Omental fat pad (tissue), 4 donors: ENCODE data around the gene TSPOAP1. TPM values are rescaled to one million over a fixed set of nuclear protein-coding genes. Genes with fewer than 3 reads are reported as not detected.

Source experiments
- ATAC-seq: fragments of 150-250 bp; one replicate; pipeline ENCODE4 v1.9.1; 2016; ENCODE audit warnings: mild to moderate bottlenecking, moderate library complexity; ENCODE audit not compliant: low FRiP score
- DNase-seq: peaks from one replicate; pipeline ENCODE4 v3.0.0-alpha.2; 2019; ENCODE audit warnings: low spot score
- total RNA-seq, 4 donors: library from RNA; depleted of rRNA; stranded (reverse); fragments of >200 nt; gene quantifications; one replicate each; pipeline ENCODE4 v1.1.0, GENCODE V29; 2016
- TF ChIP-seq, protein P1 (sequence below), 3 donors: fragments of 450-650 bp; IDR thresholded peaks; one replicate each; pipeline ENCODE4 v1.5.1; 2016 to 2017; ENCODE audit warnings: antibody characterized with exemption in 3 of 3, mild to moderate bottlenecking in 3 of 3, moderate library complexity in 2 of 3

Gene TSPOAP1
- total RNA-seq, 4 donors from 2014 or later = 1.9 to 13.6 (median 5.4) TPM

DNA sequence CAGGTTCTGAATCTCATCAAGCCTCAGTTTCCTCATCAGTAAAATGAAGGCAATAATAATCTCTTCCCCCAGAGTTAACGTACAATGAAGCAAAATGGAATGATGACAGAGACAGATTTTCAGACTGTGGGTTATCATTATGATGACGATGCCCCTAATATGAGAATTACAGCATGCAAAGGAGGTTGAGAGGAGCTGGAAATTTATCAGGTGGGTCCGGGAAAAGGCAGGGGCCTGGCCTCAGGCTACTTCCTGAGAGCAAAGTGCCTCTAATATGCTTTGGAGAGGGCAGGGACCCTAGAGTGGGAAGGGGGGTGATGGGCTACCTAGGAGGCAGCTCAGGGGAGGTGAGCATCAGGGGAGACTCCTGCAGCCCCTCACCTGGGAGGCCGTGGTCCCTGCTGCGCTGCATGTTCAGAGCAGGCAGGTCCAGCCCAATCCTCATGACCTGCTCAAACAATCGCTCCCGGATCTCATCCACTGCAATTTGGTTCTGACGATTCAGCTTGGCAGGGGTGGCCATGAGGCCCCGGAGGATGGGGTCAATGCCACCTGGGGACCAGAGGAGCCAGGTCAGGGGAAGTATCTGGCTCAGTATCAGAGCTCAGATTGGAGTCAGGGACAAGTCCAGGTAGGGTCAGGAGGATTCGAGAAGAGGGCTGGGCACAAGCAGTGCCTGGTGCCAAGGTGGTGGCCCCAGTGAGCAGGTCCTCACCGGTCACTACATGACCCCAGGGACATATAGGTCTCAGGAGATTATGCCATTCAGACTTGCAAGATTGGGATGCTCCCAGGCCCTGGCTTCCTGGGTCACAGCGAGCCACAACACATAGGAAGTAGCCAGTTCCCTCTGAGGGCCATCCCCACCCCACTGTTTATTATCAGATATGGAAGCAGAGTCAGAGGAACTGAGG, 56.0 kb downstream of the TSPOAP1 start:
- TF ChIP-seq, protein P1, sequence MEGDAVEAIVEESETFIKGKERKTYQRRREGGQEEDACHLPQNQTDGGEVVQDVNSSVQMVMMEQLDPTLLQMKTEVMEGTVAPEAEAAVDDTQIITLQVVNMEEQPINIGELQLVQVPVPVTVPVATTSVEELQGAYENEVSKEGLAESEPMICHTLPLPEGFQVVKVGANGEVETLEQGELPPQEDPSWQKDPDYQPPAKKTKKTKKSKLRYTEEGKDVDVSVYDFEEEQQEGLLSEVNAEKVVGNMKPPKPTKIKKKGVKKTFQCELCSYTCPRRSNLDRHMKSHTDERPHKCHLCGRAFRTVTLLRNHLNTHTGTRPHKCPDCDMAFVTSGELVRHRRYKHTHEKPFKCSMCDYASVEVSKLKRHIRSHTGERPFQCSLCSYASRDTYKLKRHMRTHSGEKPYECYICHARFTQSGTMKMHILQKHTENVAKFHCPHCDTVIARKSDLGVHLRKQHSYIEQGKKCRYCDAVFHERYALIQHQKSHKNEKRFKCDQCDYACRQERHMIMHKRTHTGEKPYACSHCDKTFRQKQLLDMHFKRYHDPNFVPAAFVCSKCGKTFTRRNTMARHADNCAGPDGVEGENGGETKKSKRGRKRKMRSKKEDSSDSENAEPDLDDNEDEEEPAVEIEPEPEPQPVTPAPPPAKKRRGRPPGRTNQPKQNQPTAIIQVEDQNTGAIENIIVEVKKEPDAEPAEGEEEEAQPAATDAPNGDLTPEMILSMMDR (IDR thresholded peaks at IDR 0.05) = no peak
- DNase-seq (no peak), ATAC-seq (no peak)

DNA sequence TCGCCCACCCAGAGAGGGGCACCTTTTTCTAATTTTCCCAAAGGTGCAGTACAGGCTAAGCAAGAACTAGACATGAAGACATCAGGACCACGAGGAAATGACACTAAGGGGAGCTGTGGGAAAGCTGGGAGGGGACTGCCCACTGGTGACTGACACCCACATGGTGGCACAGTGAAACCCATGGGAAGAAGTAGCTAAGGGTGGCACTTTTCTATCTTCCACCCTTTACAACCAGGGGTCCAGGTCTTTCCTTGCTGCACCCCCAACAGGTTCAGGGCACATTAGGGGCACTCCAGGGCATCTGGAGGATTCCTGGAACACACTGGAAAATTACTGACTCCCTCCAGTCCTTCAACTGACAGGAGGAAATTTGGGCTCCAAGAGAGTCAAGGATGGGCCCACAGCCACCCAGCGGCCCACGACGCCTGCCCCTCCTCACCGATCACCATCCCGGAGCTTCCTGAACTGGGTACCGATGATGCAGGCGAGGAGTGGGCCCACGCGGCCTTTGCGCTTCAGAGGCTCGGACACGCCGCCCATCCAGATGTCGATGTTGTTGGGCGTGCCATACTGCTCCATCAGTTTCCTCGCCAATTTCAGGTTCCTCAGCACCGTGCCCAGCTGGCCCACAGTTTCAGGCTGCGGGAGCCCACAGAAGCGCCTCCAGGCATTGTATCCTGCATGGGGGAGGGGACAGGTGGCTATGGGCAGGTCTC, 57.2 kb downstream of the TSPOAP1 start:
- ATAC-seq (no peak), DNase-seq (no peak)
- TF ChIP-seq, protein P1 (IDR thresholded peaks at IDR 0.05) = no peak

DNA sequence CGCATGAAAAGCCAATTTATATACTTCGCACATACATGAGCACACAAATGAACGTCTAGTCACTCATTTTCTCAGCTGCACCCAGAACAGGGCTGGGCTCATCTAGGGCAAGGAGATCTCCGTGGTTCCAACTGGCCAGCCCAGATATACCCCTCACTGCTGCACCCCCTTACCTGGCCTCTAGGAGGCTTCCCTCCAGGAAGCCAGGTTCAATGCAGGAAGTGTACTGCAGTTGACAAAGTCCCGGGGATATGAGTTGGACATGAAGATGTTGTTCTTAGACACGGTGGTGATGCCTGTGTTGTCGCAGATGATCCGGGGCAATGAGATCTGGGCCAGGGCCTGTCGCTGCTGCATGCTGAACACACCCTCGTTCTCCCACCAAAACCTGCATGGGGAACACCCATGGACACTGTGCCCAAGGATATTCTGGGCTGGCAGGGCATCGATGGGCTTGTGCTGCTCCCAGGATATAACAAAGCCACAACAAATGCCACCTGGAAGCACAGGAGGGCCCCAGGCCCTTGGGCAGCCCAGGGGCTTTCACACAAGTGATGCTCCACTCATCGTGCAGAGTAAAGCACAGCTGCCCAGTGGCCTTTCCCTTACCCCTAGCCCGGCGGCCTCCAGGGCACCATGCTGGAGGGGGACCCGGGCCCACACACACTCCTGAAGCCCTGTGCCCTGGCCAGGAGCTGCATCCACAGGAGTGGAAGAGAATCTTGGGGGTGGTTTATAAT, 57.9 kb downstream of the TSPOAP1 start:
- no peak for DNase-seq
- ATAC-seq = no peak

DNA sequence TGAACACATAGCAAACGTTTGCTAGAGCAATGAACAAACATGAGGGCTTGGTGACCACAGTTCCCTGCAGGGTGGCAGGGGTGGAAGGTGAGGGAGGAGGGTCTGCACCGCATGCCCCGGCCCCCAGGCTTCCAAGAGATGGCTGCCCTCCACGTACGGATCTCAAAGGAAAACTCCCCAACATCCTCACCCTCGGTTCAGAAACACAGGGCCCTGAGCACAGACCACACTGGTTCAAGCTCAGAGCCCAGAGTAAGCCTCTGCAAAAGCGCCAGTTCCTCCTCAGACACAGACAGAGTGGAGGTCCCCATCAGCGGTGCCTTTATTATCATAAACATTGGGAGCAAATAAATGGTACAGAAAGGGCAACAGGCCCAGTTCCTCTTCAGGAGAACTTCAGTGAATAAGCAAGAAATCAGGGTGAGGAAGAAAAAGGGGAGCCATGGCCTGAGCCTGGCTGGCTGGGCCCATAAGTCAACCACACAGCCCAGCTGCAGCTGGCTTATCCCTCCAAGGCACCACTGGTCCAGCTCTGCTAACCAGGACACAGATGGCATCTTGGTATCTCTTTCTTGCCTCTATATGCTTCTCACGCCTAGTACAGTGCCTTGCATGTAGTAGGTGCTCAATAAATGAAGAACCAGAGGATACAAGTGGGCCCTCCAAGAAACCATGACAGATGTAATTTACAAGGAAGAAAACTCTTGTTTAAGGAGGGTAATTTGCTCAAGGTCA, 58.9 kb downstream of the TSPOAP1 start:
- ATAC-seq = no peak

More for the DNA sequence above, 57.9 kb downstream of the TSPOAP1 start:
- TF ChIP-seq, protein P1 (IDR thresholded peaks at IDR 0.05) = no peak

DNA sequence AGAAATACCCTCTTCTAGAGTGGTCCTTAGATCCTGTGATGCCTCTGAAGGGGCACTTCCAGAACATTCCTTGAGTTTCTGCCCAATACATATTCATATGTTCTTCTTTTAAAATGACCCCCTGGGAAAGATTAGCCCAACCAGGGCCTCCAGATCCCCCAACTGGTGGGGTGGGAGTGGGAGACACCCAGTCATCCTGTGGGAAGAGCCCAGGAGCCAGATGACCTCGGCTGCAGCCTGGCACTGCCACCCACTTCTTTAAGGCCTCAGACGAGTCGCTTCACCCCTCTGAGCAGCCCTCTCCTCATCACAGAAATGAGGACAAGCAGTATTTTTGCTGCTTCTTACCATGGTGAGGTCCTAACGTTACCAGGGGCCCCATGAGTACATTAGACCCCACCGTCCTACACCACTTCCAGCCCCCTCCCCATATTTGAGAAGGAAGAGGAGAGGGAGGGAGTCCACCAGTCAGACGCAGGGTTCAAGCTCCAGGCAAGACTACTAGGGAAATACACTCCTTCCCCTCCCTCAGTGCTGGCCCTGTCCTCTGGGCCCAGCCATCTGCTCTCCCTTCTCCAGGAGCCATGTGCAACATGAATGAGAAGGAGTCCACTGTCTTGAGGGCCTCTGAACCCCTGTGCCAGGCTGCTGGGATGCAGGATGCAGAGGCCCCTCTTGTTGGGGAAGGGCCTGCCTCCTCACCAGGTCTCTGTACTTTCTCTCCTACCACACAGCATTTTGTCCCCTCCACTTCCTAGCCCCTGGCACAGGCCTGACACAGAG, 59.6 kb downstream of the TSPOAP1 start:
- TF ChIP-seq, protein P1 (IDR thresholded peaks at IDR 0.05) = no peak
- ATAC-seq = no peak
- DNase-seq = no peak

More for the DNA sequence above, 58.9 kb downstream of the TSPOAP1 start:
- no peak for DNase-seq
- TF ChIP-seq, protein P1 (IDR thresholded peaks at IDR 0.05) = no peak

DNA sequence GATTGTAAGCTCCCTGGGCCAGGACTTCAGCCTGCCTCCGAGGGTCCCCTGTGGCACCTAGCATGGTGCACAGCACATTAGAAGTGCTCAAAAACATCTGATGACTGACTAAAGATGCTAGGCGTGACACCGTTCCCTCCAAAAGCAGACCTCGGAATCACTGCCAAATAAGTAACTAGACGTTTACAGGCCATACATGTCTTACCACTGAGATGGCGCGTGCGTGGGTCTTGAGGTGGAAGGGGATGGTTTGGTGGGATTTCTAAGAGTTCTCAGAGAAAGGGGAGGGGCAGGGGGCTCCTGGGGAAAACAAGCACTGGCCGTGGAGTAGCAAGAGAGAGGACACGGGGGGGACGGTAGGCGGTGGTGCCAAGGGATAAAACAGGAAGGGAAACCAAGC, 60.3 kb downstream of the TSPOAP1 start:
- no peak for ATAC-seq
- no peak for DNase-seq
- TF ChIP-seq, protein P1 (IDR thresholded peaks at IDR 0.05) = no peak
